Trophoblast cell (in vitro differentiated cells and primary cell): ENCODE measurements around the gene BTD.

Experiments
- DNase-seq, 2 donors: peaks; one replicate each; pipeline ENCODE4 v3.0.0-alpha.2; 2016
- H2AFZ ChIP-seq: 2 replicates; pipeline ENCODE4 v1.6.1; 2013; ENCODE audit warnings: low read length, moderate library complexity, mild to moderate bottlenecking; ENCODE audit not compliant: insufficient read depth, poor library complexity
- H2AK5ac ChIP-seq: 2 replicates; pipeline ENCODE4 v1.6.1; 2013; ENCODE audit warnings: mild to moderate bottlenecking, low read length
- H2BK120ac ChIP-seq: 2 replicates; pipeline ENCODE4 v1.6.1; 2013; ENCODE audit warnings: low read length, mild to moderate bottlenecking, moderate library complexity; ENCODE audit not compliant: insufficient read depth, poor library complexity
- H2BK12ac ChIP-seq: 2 replicates; pipeline ENCODE4 v1.6.1; 2013; ENCODE audit warnings: mild to moderate bottlenecking, low read length, moderate library complexity
- H2BK5ac ChIP-seq: 2 replicates; pipeline ENCODE4 v1.6.1; 2013; ENCODE audit warnings: low read length, low read depth, moderate library complexity, mild to moderate bottlenecking; ENCODE audit not compliant: poor library complexity
- H3K14ac ChIP-seq: 2 replicates; pipeline ENCODE4 v1.6.1; 2013; ENCODE audit warnings: mild to moderate bottlenecking, low read length
- H3K18ac ChIP-seq: 2 replicates; pipeline ENCODE4 v1.6.1; 2013; ENCODE audit warnings: mild to moderate bottlenecking, low read length
- H3K23ac ChIP-seq: 2 replicates; pipeline ENCODE4 v1.6.1; 2013; ENCODE audit warnings: low read length
- H3K27ac ChIP-seq: 2 replicates; pipeline ENCODE4 v1.5.1; 2013; ENCODE audit warnings: low read depth, mild to moderate bottlenecking, inconsistent platforms, low read length, moderate library complexity
- H3K27me3 ChIP-seq: 2 replicates; pipeline ENCODE4 v1.6.1; 2013; ENCODE audit warnings: inconsistent platforms, mild to moderate bottlenecking, low read length, moderate library complexity; ENCODE audit not compliant: insufficient read depth
- H3K36me3 ChIP-seq, 2 experiments: 1 replicate in 1 of 2; 2 replicates in 1 of 2; pipeline ENCODE4 v1.6.1; 2013; ENCODE audit warnings: low read length in 2 of 2, mild to moderate bottlenecking in 2 of 2, moderate library complexity in 1 of 2; ENCODE audit not compliant: insufficient read depth in 2 of 2, control insufficient read depth in 1 of 2
- H3K4ac ChIP-seq: 2 replicates; pipeline ENCODE4 v1.6.1; 2013; ENCODE audit warnings: low read depth, mild to moderate bottlenecking, low read length, moderate library complexity
- H3K4me1 ChIP-seq, 2 experiments: 1 replicate in 1 of 2; 2 replicates in 1 of 2; pipeline ENCODE4 v1.6.1; 2013; ENCODE audit warnings: low read length in 2 of 2, mild to moderate bottlenecking in 2 of 2, moderate library complexity in 1 of 2; ENCODE audit not compliant: insufficient read depth in 2 of 2, control insufficient read depth in 1 of 2
- H3K4me2 ChIP-seq: 2 replicates; pipeline ENCODE4 v1.6.1; 2013; ENCODE audit warnings: inconsistent platforms, mild to moderate bottlenecking, low read length, moderate library complexity
- H3K4me3 ChIP-seq: 2 replicates; pipeline ENCODE4 v1.5.1; 2013; ENCODE audit warnings: mild to moderate bottlenecking, low read depth, low read length, inconsistent platforms
- H3K79me1 ChIP-seq: one replicate; pipeline ENCODE4 v1.6.1; 2013; ENCODE audit warnings: low read length
- H3K79me2 ChIP-seq: 2 replicates; pipeline ENCODE4 v1.6.1; 2013; ENCODE audit warnings: low read length, mild to moderate bottlenecking; ENCODE audit not compliant: control insufficient read depth, insufficient read depth, poor library complexity
- H3K9ac ChIP-seq: 2 replicates; pipeline ENCODE4 v1.6.1; 2013; ENCODE audit warnings: mild to moderate bottlenecking, low read length
- H3K9me3 ChIP-seq: 2 replicates; pipeline ENCODE4 v1.6.1; 2013; ENCODE audit warnings: low read depth, mild to moderate bottlenecking, control low read depth, inconsistent platforms, low read length; ENCODE audit not compliant: insufficient read depth
- H4K12ac ChIP-seq: 2 replicates; pipeline ENCODE4 v1.6.1; 2013; ENCODE audit warnings: low read depth, mild to moderate bottlenecking, low read length, moderate library complexity
- H4K8ac ChIP-seq: 2 replicates; pipeline ENCODE4 v1.6.1; 2013; ENCODE audit warnings: low read depth, mild to moderate bottlenecking, low read length, moderate library complexity
- H4K91ac ChIP-seq: one replicate; pipeline ENCODE4 v1.6.1; 2013; ENCODE audit warnings: low read depth, mild to moderate bottlenecking, low read length, moderate library complexity
- WGBS: extraction: QIAGEN DNeasy Blood & Tissue Kit; methylation state at CpG from one replicate; pipeline ENCODE4 v1.1.7; 2013; ENCODE audit warnings: missing lambda C conversion rate; ENCODE audit not compliant: insufficient read length, insufficient coverage; ENCODE audit errors: extremely low coverage; 5-methylcytosine and 5-hydroxymethylcytosine counted together

The BTD gene

GRCh38 chr3:15633159-15633558 lies 31.6 kb downstream of the BTD start:
- no peak overlapping the region for H3K14ac ChIP-seq
- no peak overlapping the region for H3K23ac ChIP-seq
- no peak overlapping the region for H4K8ac ChIP-seq
- no peaks in the 10 kb centered on the region for H3K9me3 ChIP-seq
- no peak overlapping the region for H4K12ac ChIP-seq
- H3K79me2 ChIP-seq: no peaks in the 10 kb centered on the region
- WGBS: no CpG with 5 or more reads among the region's 5 CpGs
- no peak overlapping the region for H3K4me3 ChIP-seq
- H3K4me1 ChIP-seq: peaks cover 6 to 11% of the 10 kb centered on the region in 2 experiments
- H2BK12ac ChIP-seq: no peak overlapping the region
- H3K36me3 ChIP-seq: no peaks in the 10 kb centered on the region
- no peak overlapping the region for H3K27ac ChIP-seq
- H3K4ac ChIP-seq: no peak overlapping the region
- H4K91ac ChIP-seq: no peak overlapping the region
- H2AFZ ChIP-seq: no peak overlapping the region
- H3K18ac ChIP-seq: no peak overlapping the region
- H2BK5ac ChIP-seq: no peak overlapping the region
- no peak overlapping the region for H2AK5ac ChIP-seq
- DNase-seq: no peak
- H3K79me1 ChIP-seq: peaks cover 2% of the 10 kb centered on the region
- no peak overlapping the region for H2BK120ac ChIP-seq
- no peaks in the 10 kb centered on the region for H3K27me3 ChIP-seq
- H3K9ac ChIP-seq: no peak overlapping the region
- H3K4me2 ChIP-seq: no peak overlapping the region

- Histone ChIP-seq H3K18ac (no peak overlapping the region), H2BK120ac (no peak overlapping the region), H3K27ac (no peak overlapping the region), H4K12ac (no peak overlapping the region), H3K4ac (no peak overlapping the region), H2AFZ (no peak overlapping the region), H4K91ac (no peak overlapping the region), H4K8ac (no peak overlapping the region), H3K36me3 (no peaks in the 10 kb centered on the region), H2AK5ac (no peak overlapping the region), H3K4me2 (no peak overlapping the region), H3K27me3 (no peaks in the 10 kb centered on the region), H3K4me3 (no peak overlapping the region), H3K14ac (no peak overlapping the region), H3K79me2 (no peaks in the 10 kb centered on the region), H3K23ac (no peak overlapping the region), H2BK12ac (no peak overlapping the region), H3K9ac (no peak overlapping the region), H3K4me1 (peaks cover 6 to 11% of the 10 kb centered on the region in 2 experiments), H2BK5ac (no peak overlapping the region), H3K79me1 (peaks cover 2% of the 10 kb centered on the region), H3K9me3 (no peaks in the 10 kb centered on the region)
- WGBS: no CpG with 5 or more reads among the region's 4 CpGs
- no peak for DNase-seq
Measured at GRCh38 chr3:15633766-15634598, 32.4 kb downstream of the BTD start.

GRCh38 chr3:15634671-15635070 lies 33.1 kb downstream of the BTD start:
- H4K12ac ChIP-seq: no peak overlapping the region
- no peaks in the 10 kb centered on the region for H3K9me3 ChIP-seq
- H3K9ac ChIP-seq: no peak overlapping the region
- no peaks in the 10 kb centered on the region for H3K27me3 ChIP-seq
- no peak overlapping the region for H2AK5ac ChIP-seq
- H3K79me1 ChIP-seq: peaks cover 2% of the 10 kb centered on the region
- no peak overlapping the region for H3K4me3 ChIP-seq
- no peak overlapping the region for H4K91ac ChIP-seq
- no peak overlapping the region for H2BK120ac ChIP-seq
- peaks cover 6 to 11% of the 10 kb centered on the region in 2 experiments for H3K4me1 ChIP-seq
- H2BK5ac ChIP-seq: no peak overlapping the region
- H3K79me2 ChIP-seq: no peaks in the 10 kb centered on the region
- H4K8ac ChIP-seq: no peak overlapping the region
- H3K18ac ChIP-seq: no peak overlapping the region
- H3K36me3 ChIP-seq: no peaks in the 10 kb centered on the region
- WGBS: no CpG with 5 or more reads among the region's 2 CpGs
- DNase-seq: no peak
- no peak overlapping the region for H2BK12ac ChIP-seq
- no peak overlapping the region for H3K14ac ChIP-seq
- H3K23ac ChIP-seq: no peak overlapping the region
- no peak overlapping the region for H2AFZ ChIP-seq
- no peak overlapping the region for H3K4ac ChIP-seq
- H3K4me2 ChIP-seq: no peak overlapping the region
- H3K27ac ChIP-seq: no peak overlapping the region

- no CpG with 5 or more reads among the region's 13 CpGs for WGBS
- Histone ChIP-seq H2BK5ac (no peak overlapping the region), H3K4ac (no peak overlapping the region), H3K27me3 (no peaks in the 10 kb centered on the region), H4K91ac (no peak overlapping the region), H3K9me3 (no peaks in the 10 kb centered on the region), H2BK12ac (no peak overlapping the region), H3K79me1 (peaks cover 2% of the 10 kb centered on the region), H3K27ac (no peak overlapping the region), H3K36me3 (no peaks in the 10 kb centered on the region), H2AFZ (no peak overlapping the region), H3K4me2 (no peak overlapping the region), H3K4me3 (no peak overlapping the region), H3K4me1 (peaks cover 6 to 11% of the 10 kb centered on the region in 2 experiments), H3K18ac (no peak overlapping the region), H3K23ac (no peak overlapping the region), H4K12ac (no peak overlapping the region), H2AK5ac (no peak overlapping the region), H3K9ac (no peak overlapping the region), H3K14ac (no peak overlapping the region), H3K79me2 (no peaks in the 10 kb centered on the region), H4K8ac (no peak overlapping the region), H2BK120ac (no peak overlapping the region)
- DNase-seq: no peak
Measured at GRCh38 chr3:15635121-15635661, 33.6 kb downstream of the BTD start.
